Measurements from ENCODE around the gene VAT1. TPM values are rescaled to one million over a fixed set of nuclear protein-coding genes. Genes with fewer than 3 reads are reported as not detected.

Gene VAT1
- polyA plus RNA-seq, 1 of the 3 experiments (the other 2 are of a cell fraction), result 170 TPM

- Histone ChIP-seq H3K9me3 (no peaks in the 10 kb centered on the region), H3K9me2 (no peaks in the 10 kb centered on the region), H3K27me3 (ENCODE audit: insufficient read depth) (no peaks in the 10 kb centered on the region), H3K4me3 (ENCODE audit: low read depth in 2 of 2, low read length in 1 of 2) (no peak overlapping the region; a peak in 1 of 4 replicates), H3K79me2 (ENCODE audit: insufficient read depth) (peaks cover 66% of the 10 kb centered on the region), H2AFZ (ENCODE audit: low read depth) (no peak overlapping the region), H3K36me3 (replicated peaks in 1 of 2; ENCODE audit: control insufficient read depth in 1 of 2, insufficient read depth in 2 of 2, low read length in 1 of 2) (peaks cover 11 to 23% of the 10 kb centered on the region in 2 experiments), H4K20me1 (ENCODE audit: insufficient read depth) (peaks cover 5% of the 10 kb centered on the region; the same call in 1 of the 2 replicates), H3F3A (replicated peaks; ENCODE audit: insufficient read depth) (peaks cover 8% of the 10 kb centered on the region), H3K9ac (no peak overlapping the region), H3K27ac (ENCODE audit: low read depth in 2 of 2, low read length in 1 of 2) (no peak overlapping the region), H3K4me1 (ENCODE audit: control insufficient read depth in 1 of 2, insufficient read depth in 2 of 2, low read depth in 1 of 2, low read length in 1 of 2) (peaks cover 10 to 12% of the 10 kb centered on the region in 2 experiments; a peak in 2 of 4 replicates), H3K4me2 (peak overlapping the region; percentile 81)
- no peak for DNase-seq
- ChIA-PET CTCF (no interaction called here), POLR2A (interaction anchor here (1.5 kb wide), 1 partner anchor 16 kb away, joined by 4 read pairs; the partner anchor contains the start of gene RPL27)
- TF ChIP-seq GABPA (IDR thresholded peaks at IDR 0.05; ENCODE audit: low read depth) (no peak), YY1 (IDR thresholded peaks at IDR 0.05; ENCODE audit: low read depth) (no peak), SMC3 (IDR thresholded peaks at IDR 0.05; ENCODE audit: low read depth, low read length) (no peak), PBX3 (IDR thresholded peaks at IDR 0.05) (no peak), TCF12 (IDR thresholded peaks at IDR 0.05) (no peak), MXI1 (IDR thresholded peaks at IDR 0.05; ENCODE audit: low read depth, low read length) (no peak), GATA2 (CRISPR knock-in tag; IDR thresholded peaks at IDR 0.05) (no peak), TEAD4 (IDR thresholded peaks at IDR 0.05; ENCODE audit: borderline replicate concordance, insufficient read depth) (no peak), CTCF (IDR thresholded peaks at IDR 0.05) (no peak), MEF2A (IDR thresholded peaks at IDR 0.05; ENCODE audit: borderline replicate concordance, low read depth) (no peak), RXRA (IDR thresholded peaks at IDR 0.05; ENCODE audit: borderline replicate concordance, low read depth) (no peak), POLR2AphosphoS5 (IDR thresholded peaks at IDR 0.05; ENCODE audit: low read depth, low read length) (no peak), ELF1 (IDR thresholded peaks at IDR 0.05) (no peak), ZBTB33 (IDR thresholded peaks at IDR 0.05; ENCODE audit: borderline replicate concordance, low read depth) (no peak)
Measured at GRCh38 chr17:42982266-42982665, 39.9 kb downstream of the VAT1 start.

Data from SK-N-SH (cell line).